Activated CD8-positive, alpha-beta memory T cell treated with anti-CD3 and anti-CD28 coated beads, Interleukin-2, amount 50 U/mL, for 24 hours (primary cell): ENCODE measurements around the gene SLC22A23.

Source experiments
- DNase-seq: peaks from one replicate; pipeline ENCODE4 v3.0.0-alpha.2; 2020; ENCODE audit errors: extremely low read depth

Gene SLC22A23

DNA sequence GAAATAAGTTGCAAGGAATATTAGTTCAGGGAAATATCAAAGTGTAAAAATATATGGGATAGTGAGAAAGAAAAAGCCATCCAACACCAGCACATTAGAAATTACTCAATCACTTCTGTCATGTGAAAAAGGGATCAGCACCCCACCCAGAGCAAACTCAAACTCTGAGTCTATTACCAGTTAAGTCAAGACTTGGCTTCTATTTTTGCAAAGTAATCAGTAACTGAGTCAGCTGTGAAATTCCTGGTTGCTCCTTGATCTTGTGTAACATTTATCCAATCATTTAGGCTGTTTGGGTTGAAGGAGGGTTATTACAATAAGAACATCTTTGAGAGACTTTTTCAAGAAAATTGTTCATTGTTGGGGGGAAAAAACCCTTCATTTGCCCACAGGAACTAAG lies 51.2 kb downstream of the SLC22A23 start:
- no peak for DNase-seq

DNA sequence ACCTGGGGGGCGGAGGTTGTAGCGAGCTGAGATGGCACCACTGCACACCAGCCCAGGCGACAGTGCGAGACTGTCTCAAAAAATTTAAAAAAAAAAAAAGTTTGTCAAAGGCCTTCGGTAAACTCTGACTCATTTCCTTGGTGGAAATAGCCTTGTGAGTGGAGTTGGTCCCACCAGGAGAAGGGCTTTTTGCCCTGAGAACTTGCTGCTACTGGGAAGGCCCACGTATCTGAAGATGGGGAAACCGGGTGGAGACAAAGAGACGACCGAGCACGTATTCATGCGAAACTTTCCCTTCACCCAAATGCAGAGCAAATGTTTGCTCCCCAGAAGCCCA lies 51.7 kb downstream of the SLC22A23 start:
- no peak for DNase-seq

DNA sequence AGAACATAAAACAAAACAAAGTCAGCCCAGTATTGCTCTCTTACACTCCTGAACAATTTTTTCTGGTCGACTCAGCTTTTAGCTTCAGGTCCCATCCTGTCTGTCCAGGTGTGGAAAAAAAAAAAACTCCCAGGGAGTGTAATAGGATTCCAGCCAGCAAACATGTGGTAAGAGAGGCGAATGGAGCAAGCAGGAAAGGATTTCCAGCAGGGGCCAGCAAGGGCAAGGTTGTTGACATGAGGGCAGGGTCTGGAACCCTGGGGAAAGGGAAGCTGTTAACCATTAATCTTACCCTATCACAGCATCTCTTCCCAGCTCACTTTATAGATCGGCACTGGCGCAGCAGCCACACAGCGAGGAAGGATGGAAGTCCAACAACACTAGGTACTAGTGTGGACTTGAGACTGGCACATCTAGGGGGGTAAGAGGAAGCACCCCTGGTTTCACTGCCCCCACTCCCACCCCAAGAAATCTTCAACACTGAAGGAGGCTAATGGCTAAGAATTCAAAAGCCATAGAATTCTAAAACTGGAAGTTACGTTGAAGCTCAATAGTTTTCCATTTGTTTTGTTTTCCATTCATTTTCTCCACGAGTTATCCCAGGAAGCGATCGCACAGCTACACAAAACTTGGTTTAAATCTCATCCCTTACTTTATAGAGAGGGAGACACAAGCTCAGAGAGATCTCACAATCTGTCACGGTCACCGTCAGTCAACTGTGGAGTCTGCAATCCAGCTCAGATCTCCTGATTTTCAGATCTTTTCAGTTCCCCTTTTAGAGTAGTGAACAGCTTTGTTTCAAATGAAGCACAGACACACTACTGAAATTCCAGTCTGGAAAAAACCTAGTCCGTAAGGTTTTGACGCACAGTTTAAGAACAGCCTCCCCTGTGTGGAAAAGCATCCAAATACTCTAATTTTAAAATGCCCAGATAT lies 53.3 kb downstream of the SLC22A23 start:
- no peak for DNase-seq

DNA sequence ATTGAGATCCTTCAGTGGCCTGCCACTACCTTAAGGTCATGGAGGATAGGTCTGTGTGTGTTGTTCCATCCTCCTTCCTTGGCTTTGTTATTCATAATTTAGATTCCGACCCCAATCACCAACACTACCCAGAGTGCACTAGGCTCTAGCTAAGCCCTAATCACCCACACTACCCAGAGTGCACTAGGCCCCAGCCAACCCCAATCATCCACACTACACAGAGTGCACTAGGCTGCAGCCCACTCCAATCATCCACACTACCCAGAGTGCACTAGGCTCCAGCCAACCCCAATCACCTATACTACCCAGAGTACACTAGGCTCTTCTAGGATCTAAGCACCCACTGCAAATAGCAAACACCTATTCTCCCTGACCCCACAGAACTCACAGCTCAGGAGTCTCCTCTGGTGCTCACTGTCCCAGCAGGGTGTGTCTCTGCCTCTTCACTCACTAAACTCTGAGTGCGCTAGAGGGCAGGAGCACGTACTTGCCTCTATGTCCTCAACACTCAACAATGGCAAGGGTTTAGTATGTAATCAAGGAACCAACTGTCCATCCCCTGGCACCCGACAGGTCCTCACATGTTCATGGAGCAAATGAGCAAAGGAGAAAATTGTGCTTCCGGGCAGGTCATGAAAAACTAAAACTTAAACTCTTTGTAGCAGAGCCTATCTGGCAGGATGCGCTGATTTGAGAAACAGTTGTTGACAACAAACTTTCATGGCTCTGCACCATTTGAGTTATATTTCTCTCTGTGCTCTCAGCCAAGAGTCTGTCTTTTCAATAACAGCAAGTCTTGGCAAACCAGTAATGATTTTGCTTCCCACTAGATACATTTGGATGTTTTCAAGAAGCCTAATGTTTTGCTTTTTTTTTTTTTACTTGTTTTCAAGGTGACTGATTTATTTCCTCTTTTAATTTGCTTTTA lies 54.3 kb downstream of the SLC22A23 start:
- no peak for DNase-seq

DNA sequence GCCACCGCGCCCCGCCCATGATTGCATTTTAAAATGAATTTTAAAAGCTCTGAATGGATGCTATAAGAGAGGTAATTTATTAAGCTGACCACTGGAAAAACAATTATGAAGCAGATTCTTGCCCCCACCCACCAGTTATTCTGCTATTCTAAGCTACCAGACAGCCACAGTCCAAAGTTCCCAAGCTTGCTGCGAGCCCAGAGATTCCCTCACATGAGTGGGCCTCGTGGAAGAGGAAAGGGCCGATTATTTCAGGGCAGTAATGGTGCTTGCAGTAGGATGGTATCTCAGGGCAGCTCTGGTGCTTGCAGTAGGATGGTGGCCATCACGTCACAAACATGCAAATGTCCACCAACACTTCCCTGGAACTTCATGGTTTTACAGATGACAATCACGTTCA lies 56.7 kb downstream of the SLC22A23 start:
- no peak for DNase-seq

DNA sequence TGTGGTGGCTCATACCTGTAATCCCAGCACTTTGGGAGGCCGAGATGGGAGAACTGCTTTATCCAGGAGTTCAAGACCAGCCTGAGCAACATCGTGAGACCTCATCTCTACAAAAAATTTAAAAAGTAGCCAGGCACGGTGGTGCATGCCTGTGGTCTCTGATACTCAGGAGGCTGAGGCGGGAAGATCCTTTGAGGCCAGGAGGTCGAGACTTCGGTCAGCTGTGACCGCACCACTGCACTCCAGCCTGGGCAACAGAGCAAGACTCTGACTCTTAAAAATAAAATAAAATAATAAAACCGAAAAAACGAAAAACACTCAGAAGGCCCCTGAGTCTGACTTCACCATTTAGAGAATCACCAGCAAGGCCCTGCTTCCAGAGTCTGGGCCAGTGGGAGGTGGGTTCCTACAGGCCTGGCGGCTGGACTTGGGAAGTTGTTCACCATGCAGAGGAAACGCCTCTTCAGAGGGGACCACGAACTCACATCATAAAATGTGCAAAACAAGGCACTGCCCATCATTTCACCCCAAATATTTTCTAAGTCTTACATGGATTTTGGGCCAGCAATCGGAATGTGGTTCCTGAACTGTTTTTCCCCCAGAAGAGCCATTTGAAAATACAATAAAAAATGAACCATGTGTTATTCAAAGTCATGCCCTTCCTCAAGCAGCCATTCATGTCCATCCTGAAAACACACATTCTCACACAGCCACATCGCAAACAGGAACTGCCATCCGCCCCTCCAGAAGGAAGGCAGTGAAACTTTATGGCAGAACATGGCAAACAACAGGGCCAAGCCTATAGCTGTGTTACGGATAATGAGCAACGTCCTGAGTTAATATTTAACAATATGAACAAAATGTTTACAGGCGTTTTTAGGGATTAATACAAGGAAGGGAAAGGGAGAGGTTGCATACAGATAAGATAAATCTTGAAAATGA lies 57.8 kb downstream of the SLC22A23 start:
- DNase-seq = no peak

DNA sequence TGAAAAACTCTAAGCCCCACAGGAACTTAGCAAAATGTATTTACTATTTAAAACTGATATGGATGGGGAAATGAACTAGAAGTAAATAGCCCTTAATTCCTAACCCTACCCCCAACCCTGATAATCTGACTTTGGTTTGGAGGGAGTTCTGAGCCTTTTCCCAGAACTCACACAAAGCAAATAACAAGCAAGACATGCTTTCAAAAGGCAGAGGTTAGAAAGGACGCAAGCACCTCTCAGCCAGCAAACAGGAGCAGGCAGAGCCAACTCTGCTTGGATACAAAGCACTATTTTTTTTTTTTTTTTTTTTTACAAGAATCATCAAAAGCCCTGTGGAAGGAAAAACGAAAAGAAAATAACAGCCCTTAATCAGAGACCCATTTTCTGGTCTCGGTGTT lies 58.7 kb downstream of the SLC22A23 start:
- no peak for DNase-seq

DNA sequence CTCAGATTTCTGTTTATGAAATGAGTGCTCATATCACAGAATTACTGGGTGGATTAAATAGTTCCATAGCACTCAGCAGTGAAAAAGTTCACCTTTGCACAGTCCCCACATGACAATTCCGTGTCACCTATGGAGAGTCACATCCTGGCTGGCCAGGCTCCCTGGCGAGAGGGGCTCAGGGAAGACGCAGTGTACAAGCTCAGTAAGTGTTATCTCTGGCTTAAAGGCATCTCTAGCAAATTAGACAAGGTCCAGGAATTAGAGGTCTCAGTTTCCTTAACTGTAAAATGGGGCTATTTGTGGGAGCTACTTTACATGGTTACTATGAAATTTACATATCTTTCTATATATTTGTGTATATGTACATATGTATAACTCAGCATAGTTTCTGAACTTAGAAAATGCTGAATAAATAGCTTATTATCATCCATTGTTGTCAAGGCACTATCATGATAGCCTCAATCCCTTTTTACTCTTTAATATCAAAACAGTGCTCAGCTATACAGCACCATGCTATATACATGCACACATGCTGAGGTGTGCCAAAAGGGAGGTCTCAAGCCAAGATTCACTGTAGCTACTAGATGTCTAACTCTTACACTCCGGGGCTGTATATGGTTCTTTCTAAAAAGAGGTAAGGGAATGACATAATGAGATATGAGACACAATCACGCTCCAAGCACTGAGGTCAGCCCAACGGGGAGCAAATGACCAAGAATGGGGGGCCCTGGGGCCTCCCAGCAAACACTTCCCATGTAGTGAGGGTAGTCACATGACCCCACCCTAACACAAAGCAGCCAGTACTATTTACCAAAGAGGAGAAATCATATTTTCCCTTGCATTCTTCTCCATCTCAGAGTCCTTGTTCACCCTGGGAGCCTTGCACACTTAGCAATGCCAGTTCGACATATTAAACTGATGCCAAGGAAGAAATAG lies 59.4 kb downstream of the SLC22A23 start:
- DNase-seq = no peak

DNA sequence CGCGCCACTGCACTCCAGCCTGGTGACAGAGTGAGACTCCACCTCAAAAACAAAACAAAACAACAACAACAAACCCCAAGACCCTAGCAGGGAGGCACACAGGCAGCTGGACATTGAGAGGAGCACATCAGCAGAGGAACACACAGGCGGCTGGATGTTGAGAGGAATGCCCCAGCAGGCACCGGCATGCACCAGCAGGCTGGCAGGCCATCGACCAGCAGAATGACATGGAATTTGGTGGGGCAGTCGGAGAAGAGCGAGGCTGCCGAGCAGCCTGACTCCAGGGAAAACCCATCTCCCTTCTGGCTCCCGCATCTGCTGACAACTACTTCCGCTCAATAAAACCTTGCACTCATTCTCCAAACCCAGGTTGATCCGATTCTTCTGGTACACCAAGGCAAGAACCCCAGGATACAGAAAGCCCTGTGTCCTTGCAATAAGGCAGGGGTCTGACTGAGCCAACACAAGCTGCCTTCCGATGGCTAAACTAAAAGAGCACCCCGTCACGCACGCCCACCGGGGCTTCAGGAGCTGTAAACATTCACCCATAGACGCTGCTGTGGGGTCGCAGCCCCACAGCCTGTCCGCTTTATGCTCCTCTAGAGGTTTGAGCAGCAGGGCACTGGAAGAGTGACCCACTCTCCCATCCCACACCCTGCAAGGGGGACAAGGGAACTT lies 60.2 kb downstream of the SLC22A23 start:
- no peak for DNase-seq

DNA sequence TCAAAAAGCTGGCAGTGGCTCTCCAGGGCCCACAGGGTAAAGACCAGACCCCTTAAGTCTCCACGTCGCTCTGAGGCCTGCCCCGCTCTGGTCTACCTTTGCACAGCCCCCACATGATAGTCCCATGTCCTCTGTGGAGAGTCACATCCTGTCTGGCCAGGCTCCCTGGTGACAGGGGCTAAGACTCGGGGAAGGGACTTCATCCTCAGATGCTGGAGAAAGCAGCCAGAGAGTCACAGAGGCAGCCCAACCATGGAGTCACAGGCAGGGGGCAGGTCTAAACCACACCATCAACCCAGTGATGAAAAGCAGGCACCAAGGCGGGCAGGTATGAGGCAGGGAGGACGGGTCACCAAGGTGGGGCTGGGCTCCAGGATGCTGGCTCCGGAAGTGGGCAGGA lies 62.2 kb downstream of the SLC22A23 start:
- DNase-seq = no peak

DNA sequence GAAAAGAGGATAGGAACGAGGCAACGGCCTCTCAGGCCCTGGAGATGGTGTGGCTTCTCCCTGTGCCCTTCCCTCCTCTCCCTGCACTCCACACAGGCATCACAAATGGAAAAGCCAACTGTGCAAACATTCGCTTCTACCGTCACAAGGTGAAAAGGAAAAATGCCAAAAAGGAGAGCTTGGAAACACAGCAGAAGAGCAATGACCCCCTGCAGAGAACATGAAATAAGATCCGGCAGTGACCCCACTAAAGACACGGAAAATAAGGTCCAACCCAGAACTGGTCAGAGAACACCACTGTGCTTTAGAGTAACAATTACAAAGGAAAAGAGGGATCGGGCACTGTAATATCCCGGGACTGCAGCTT lies 63.0 kb downstream of the SLC22A23 start:
- no peak for DNase-seq

DNA sequence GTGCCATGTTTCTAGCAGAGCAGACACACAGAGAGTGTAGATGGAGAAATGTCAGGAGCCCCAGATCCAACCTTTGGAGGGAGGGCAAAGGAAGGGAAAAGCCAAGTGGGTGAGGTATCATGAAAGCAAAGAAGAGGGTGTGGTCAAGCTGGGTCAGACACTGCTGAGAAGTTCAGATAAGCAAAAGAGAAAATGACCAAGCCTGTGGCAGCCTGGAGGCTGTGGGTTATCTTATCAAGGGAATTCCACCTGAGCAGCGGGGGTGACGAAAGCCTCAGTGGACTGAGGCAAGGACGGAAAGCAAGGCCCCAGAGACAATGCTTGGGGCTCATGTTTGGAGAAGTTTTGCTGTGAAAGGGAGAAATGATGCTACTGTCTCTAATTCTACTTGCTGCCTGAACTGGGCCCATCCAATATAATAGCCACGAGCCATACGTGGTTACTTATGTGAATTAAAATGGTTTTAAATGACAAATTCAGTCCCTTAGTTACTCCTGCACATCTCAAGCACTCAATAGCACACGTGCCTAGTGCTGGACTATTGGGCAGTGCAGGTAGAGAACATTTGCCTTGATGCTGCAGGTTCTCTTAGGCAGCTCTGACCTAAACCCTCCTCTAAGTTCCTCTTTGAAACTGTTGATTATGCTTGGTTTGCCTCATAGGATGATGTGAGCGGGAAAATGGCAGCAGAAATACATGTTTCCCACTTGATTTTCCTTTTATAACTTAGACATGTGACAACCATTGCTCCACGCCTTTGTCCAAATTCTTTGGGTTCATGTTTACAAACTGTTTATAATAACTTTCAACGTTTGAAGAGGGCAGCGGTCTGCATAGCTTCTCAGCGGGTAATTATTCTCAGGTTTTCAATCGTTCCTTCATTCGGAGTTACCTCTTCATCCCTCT lies 63.7 kb downstream of the SLC22A23 start:
- no peak for DNase-seq

DNA sequence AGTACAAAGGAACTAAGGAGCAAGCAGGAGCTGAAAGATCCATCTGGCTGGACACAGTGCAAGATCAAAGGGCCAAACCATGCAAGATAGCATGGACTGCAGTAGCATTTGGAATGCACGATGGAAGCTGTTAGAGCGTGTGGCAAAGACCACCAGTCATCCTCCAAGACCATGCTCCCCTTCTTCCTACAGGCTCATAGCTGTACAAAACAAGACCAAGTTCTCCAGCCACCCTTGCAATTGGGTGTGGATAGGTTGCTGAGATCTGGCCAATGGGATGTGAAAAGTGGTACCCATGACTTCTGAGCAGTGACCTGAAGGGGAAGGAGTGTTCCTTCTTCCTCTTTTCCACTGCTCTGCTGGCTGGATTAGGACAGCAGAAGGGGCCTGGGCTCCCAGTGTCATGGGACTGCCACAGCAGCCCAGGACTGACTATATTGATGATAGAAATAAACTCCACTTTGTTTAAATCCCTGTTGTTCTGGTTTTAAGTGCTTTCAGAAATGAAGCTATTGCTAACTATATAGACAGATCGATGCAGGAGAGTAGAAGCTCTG lies 64.9 kb downstream of the SLC22A23 start:
- DNase-seq = no peak

DNA sequence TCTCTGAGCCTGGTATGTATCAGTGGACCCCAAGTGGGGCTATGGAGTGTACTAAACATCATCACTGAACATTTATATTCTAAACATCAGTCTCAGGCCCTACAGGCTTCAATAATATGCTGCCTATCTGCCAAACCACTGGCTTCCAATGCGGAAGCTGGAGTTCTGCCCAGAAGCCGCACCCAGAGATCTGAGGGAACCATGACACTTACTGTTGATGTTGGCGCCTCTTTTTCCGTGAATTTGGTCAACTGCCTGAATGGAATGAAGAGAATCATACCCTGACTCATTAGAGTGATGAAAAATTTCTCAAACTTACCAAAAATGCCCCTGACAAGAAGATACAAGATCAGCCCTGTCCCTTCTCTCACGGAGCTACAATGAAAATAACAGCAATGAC lies 66.2 kb downstream of the SLC22A23 start:
- DNase-seq = no peak

DNA sequence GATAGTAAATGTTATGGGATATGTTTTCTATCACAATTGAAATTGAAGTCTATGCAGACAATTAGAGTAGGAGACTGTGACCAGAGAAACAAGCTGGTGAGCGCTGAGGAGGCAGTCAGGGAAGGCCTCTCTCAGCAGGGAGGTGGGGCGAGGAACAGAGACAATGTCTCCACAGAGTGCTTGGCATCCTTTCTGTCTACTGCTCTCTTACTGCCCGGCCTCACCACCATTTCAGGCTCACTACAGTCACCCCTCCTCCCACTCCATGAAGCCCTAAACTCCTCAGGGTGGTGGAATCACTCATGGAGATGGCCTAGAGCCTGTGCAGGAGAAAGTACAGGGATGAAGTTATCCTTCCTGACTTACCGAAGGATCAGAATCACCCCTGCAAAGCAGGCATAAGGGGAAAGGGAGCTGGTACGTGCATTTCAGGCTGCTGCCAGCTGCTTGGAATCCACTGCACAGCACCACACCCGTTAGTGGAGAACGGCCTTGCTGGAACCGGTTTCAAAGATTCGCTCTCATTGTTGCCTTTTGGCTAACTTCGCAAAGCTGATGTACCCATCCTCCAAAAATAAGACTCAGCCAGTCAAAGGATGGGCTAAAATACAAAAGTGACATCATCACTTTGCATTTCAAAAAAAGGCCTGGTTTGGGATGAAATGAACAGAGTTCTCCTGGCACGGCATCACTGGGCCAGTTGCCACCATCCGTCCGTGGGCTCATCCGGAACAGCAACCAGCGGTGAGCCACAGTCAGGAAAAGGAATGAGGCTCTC lies 67.3 kb downstream of the SLC22A23 start:
- no peak for DNase-seq

DNA sequence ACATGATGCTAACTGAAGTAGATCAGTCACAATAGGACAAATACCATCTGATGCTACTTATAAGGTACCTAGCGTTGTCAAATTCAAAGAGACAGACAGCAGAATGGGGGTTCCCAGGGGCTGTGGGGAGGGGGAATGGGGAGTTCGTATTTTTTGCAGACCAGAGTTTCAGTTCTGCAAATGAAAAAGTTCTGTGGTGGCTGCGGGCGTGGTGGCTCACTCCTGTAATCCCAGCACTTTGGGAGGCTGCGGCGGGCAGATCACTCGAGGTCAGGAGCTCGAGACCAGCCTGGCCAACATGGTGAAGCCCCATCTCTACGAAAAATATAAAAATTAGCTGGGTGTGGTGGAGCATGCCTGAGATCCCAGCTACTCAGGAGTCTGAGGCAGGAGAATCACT lies 68.1 kb downstream of the SLC22A23 start:
- DNase-seq = no peak

DNA sequence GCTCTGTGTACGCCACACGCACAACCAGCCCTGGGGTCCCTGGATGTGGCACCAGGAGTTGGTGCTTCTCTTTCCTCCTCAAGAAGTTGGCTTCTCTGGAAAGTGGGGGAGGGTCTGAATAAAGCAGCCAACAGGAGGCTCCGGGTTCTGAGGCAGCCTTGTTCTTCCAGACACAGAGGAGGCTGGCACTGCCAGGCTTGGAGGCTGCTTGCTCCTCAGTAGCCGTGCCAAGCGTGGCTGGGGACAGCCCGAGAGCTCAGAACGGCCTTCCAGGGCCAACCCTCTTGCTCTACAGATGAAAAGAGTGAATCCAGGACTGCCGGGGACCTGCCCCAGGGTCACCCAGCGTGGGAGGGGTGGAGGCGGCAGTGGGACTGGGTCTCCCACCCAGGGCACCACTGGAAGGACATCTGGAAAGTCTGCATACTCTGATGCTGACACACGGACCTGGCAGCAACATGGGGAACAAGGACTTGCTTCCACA lies 70.4 kb downstream of the SLC22A23 start:
- no peak for DNase-seq

DNA sequence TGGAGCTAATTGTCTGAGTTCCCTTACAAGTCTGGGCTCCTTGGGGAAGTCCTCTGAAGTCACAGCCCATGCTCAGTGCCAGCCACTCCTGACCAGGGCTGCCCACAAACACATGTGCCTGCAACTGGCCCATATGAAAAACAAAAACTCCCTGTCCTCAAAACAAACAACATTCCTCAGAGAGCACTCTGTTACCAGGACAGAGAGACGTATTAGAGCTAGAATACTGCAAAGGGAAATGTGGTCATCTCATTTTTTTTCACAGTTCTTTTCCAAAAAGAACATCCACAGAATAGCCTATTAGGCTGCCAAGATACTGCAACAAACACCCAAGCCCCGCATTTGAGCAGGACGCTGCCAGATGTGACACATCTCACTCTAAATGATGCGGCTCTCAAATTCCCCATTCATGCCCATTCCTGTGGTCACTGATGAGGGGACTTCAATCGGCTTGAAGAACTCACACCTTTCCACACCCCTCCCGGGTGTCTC lies 71.1 kb downstream of the SLC22A23 start:
- no peak for DNase-seq
